HG03378 (cell line): Measurements from ENCODE around the gene PIK3C3.
"Not testable (repeated sequence)": the region's sequence is repeated elsewhere in the genome, so short reads cannot be mapped to it uniquely, and the experiment has no call there.

ENCODE experiments used
- ATAC-seq: cut with Tn5 transposase; IDR thresholded peaks from one replicate; pipeline ENCODE4 v1.9.1; 2021; ENCODE audit warnings: mild to moderate bottlenecking, moderate library complexity; ENCODE audit not compliant: unreplicated experiment

PIK3C3 gene

DNA sequence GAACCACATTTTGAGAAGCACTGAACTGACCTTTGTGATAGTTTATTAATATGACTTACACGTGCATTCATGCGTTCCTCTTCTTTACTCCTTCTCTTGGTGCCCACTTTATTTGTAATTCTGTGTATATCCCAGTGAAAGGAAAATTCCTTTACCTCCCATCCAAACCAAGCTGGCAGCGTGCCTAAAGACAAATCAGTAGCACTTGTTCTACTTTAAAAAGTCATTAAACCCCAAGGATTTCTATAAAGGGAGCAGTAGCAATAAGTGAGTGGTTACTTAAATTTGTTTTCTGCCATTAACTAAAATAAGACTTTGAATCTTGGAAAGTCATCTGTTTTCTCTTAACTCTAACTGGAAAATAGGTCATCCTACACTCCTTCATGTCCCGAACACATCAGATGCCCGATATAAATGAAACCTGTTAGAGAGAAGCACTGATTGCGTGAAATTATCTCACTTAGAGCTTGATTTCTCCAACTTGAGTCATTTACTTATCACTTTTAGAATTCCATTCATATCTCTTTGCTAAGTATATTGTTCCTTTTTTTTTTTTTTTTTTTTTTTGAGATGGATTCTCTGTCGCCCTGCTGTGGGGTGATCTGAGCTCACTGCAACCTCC is 10.7 kb downstream of the PIK3C3 start:
- ATAC-seq: no peak

- no peak for ATAC-seq
Measured at GRCh38 chr18:41966943-41967342, 11.9 kb downstream of the PIK3C3 start.

GRCh38 chr18:41967680-41968079 is 12.6 kb downstream of the PIK3C3 start:
- ATAC-seq: no peak

GRCh38 chr18:41969881-41970280 is 14.8 kb downstream of the PIK3C3 start:
- ATAC-seq: no peak

DNA sequence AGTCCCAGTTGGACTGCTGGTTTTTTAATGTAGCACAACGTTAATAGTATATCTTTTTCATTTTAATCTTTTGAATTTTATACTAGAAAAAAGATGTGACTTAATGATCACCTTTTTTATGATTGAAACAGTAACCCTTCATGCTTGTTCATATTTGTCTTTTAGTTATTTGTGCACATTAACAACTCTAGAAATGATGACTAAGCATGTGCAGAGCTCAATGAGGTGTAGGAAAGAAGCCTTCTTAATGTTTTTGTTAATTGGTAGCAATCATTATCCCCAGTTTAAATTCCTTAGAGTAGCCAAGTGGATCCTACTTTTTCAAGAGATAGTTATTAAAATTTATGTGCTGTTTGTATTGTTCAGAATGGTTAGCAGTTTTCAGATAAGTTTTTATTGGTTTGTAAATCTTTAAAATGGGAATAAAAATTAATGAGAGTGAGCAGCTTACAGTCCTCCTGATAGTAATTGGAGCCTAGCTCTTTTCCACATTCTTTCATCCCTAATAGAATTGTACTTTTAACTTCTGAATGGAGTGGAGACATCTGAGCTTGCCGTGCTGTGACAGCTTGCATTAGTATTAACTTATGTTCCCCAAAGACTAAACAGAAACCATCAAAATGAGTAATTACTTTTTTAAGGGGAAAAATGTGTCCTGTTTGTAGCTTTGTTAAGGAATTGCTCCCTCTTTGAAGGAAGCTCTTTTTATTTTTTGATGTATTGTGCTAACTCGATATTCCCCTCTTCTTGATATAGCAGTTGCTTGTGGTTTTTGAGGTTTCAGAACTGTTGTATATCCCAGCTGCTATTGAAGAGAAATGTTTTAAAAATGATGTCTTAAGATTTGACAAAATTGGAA is 17.3 kb downstream of the PIK3C3 start:
- ATAC-seq: no peak

GRCh38 chr18:41973983-41974382 is 18.9 kb downstream of the PIK3C3 start:
- peak; percentile 54 for ATAC-seq

DNA sequence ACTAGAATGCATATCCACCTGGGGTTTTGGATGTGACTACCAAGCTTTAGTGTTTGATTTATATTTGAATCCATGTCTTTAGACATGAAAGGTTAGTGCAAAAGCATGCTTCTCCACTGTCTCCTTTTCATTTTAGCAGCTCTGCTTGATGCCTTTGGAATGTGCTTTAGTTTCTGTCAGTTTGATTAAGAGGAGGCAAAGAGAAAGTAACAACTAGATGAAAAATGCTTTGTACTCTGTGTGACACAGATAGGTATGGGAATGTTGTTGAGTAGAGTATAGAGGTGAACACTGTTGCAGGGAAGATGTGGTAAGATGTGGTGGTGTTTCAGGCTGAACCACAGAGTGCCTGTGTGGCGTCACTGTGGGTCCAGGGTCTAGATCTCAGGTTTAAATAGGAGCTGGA is 19.8 kb downstream of the PIK3C3 start:
- no peak for ATAC-seq

GRCh38 chr18:41975284-41975683 is 20.2 kb downstream of the PIK3C3 start:
- ATAC-seq: no peak

GRCh38 chr18:41977233-41977632 is 22.2 kb downstream of the PIK3C3 start:
- no peak for ATAC-seq

DNA sequence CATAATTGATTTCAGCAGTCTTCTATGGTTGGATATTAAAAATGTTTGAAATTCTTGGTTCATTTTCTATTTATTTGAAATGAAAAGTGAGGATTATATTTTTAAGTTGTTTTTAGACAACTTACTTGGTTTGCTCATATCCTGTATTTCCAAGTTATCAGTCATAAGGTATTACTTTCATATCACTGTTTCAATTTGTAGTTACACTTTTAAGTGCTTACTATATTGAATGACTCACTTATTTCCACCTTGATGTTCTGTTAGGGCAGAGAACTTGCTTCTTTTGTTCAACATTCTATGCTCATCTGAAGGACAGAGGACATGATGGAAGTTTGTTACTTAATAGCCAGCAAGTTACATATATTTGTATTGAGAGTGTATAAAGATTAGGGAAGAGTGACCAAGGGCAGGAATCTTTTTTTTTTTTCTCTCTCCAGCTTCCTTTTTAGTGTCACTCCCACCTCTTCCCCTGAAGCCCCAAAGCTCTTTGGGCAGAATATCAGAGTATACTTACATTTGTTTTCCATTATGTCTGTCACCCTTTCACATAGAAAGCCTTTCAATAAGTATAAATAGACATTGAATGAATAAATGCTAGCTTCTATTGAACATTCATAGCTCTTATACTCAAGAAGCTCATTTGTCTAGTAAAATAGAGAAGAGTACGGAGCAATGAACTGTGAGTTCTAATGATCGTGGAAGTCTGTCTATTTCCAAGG is 28.1 kb downstream of the PIK3C3 start:
- peak; percentile 99 for ATAC-seq

- no peak for ATAC-seq
Measured at GRCh38 chr18:41985914-41986313, 30.9 kb downstream of the PIK3C3 start.

GRCh38 chr18:41989508-41989907 is 34.5 kb downstream of the PIK3C3 start:
- no peak for ATAC-seq

GRCh38 chr18:41992066-41992465 is 37.0 kb downstream of the PIK3C3 start:
- peak; percentile 82 for ATAC-seq

- ATAC-seq: no peak
Measured at GRCh38 chr18:41992703-41993102, 37.7 kb downstream of the PIK3C3 start.

DNA sequence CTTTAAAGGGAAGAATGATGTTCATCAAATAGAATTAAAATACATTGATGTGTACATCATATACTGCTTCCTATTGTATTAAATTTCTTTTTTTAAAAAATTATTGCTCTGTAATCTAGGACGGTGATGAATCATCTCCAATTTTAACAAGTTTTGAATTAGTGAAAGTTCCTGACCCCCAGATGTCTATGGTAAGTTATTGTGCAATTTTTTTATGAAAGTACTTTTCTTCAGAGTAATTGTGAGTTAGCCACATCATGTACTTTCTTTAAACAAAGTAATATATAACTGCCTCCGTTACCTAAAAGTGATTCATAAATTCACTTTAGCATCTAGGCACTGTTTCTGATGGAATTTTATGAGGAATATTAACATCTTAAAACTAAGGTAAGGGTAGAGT is 38.1 kb downstream of the PIK3C3 start:
- ATAC-seq: no peak

- ATAC-seq: no peak
Measured at GRCh38 chr18:41996020-41996419, 41.0 kb downstream of the PIK3C3 start.

DNA sequence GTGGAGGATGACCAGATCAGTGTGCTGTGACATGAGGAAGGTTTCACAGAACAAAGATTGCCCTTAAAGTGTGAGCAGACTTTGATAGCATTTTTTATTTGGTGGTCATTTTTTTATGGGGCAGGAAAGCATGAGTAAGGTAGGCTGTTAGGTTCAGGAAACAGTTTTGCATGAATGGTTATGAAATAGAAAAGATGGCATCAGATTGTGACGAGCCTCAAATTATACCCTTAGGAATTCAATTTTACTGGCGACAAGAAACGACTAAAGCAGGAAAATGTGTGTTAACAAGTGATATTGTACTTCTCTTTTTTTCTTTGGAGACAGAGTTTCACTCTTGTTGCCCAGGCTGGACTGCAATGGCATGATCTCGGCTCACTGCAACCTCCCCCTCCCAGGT is 44.7 kb downstream of the PIK3C3 start:
- no peak for ATAC-seq

- no peak for ATAC-seq
Measured at GRCh38 chr18:42001801-42002200, 46.8 kb downstream of the PIK3C3 start.

GRCh38 chr18:42004653-42005052 is 49.6 kb downstream of the PIK3C3 start:
- ATAC-seq: no peak

GRCh38 chr18:42005782-42006181 is 50.7 kb downstream of the PIK3C3 start:
- ATAC-seq: no peak

GRCh38 chr18:42009457-42009856 is 54.4 kb downstream of the PIK3C3 start:
- not testable (repeated sequence) for ATAC-seq

- ATAC-seq: peak; percentile 97
Measured at GRCh38 chr18:42011053-42011452, 56.0 kb downstream of the PIK3C3 start.
